OCI-LY1 (cell line): ENCODE data around the gene KLHL2.

Source experiments
- EZH2 ChIP-seq: fragments of 200-600 bp; sonication (generic), shearing (Covaris generic); IDR thresholded peaks from 2 replicates; pipeline ENCODE4 v1.8.0; 2017; ENCODE audit warnings: borderline replicate concordance, mixed run types, mild to moderate bottlenecking, antibody characterized with exemption, low read length, moderate library complexity, mixed read lengths
- TF ChIP-seq, protein P1 (sequence below): fragments of 200-600 bp; sonication (generic), shearing (Covaris generic); IDR thresholded peaks from 2 replicates; pipeline ENCODE4 v1.5.1; 2017; ENCODE audit warnings: mild to moderate bottlenecking, antibody characterized with exemption, low read length, moderate library complexity, mixed read lengths

DNA sequence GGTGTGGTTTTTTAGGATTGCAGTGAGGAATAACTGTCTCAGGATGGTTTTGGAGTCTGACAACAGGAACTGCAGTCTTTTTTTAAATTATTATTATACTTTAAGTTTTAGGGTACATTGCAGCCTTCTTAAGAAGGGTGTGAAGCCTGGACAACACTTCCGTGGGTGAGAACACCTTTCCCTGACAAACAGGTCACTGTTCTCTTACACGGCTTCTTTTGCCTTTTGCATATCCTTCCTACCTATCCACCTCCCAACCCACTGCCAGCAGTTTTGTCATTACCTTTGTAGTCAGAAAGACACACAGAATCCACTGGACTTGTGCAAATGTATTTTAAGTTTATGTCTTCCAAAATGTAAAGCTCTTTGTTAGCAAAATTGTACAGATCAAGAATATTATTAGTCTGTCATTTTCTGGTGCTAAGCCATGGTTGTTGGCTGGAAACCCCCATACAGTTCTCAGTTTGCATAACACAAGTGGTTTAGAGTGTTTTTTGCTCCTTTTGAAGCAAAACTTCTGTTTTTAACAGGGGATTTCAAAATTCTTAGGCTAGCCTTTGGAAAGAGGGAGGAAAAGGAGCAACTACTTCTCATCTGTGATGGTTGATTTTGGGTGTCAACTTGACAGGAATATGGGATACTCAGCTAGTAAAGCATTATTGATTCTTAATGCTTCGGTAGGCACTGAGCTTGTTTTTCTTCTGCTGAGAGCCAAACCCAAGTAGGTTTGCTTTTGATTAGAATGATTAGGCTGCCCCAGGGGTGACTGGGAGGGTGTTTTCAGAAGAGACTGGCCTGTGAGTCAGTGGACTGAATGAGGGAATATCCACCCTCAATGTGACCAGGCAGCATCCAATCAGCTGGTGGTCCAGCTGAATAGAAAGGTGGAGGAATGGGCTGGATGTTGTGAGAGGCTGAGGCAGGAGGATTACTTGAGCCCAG lies 29.4 kb upstream of the KLHL2 start:
- TF ChIP-seq, protein P1, sequence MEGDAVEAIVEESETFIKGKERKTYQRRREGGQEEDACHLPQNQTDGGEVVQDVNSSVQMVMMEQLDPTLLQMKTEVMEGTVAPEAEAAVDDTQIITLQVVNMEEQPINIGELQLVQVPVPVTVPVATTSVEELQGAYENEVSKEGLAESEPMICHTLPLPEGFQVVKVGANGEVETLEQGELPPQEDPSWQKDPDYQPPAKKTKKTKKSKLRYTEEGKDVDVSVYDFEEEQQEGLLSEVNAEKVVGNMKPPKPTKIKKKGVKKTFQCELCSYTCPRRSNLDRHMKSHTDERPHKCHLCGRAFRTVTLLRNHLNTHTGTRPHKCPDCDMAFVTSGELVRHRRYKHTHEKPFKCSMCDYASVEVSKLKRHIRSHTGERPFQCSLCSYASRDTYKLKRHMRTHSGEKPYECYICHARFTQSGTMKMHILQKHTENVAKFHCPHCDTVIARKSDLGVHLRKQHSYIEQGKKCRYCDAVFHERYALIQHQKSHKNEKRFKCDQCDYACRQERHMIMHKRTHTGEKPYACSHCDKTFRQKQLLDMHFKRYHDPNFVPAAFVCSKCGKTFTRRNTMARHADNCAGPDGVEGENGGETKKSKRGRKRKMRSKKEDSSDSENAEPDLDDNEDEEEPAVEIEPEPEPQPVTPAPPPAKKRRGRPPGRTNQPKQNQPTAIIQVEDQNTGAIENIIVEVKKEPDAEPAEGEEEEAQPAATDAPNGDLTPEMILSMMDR: no peak
- no peak for TF ChIP-seq EZH2
